Lung (tissue), 12 donors: ENCODE data around the gene KIF5C. TPM values are rescaled to one million over a fixed set of nuclear protein-coding genes. Genes with fewer than 3 reads are reported as not detected.

Experiments used
- ATAC-seq: fragments of 200-7000 bp; cut with Tn5 transposase; one replicate; pipeline ENCODE4 v1.9.1; 2020; ENCODE audit warnings: moderate number of reproducible peaks; ENCODE audit not compliant: insufficient read depth, low FRiP score
- DNase-seq, 3 donors: peaks; one replicate each; pipeline ENCODE4 v3.0.0-alpha.2; 2013 to 2017
- H3K27ac ChIP-seq, 2 donors: one replicate each; pipeline ENCODE4 v1.5.1; 2013; ENCODE audit warnings: mild to moderate bottlenecking in 2 of 2, moderate library complexity in 2 of 2, control low read depth in 1 of 2, inconsistent platforms in 1 of 2, low read depth in 1 of 2, low read length in 1 of 2
- H3K27me3 ChIP-seq, 3 donors: one replicate each; pipeline ENCODE4 v1.5.1; 2013; ENCODE audit warnings: low read length in 2 of 3; ENCODE audit not compliant: control insufficient read depth in 3 of 3, insufficient read depth in 3 of 3
- H3K36me3 ChIP-seq, 4 donors: one replicate each; pipeline ENCODE4 v1.5.1; 2013; ENCODE audit warnings: low read length in 4 of 4, mild to moderate bottlenecking in 1 of 4, moderate library complexity in 1 of 4; ENCODE audit not compliant: control insufficient read depth in 4 of 4, insufficient read depth in 4 of 4
- H3K4me1 ChIP-seq, 5 donors: one replicate each; pipeline ENCODE4 v1.5.1; 2013; ENCODE audit warnings: low read length in 5 of 5, mild to moderate bottlenecking in 2 of 5, moderate library complexity in 1 of 5; ENCODE audit not compliant: control insufficient read depth in 5 of 5, insufficient read depth in 5 of 5
- H3K4me3 ChIP-seq: one replicate; pipeline ENCODE4 v1.5.1; 2013; ENCODE audit warnings: mild to moderate bottlenecking, control low read depth, moderate library complexity
- H3K9ac ChIP-seq, 2 donors: one replicate each; pipeline ENCODE4 v1.5.1; 2013; ENCODE audit warnings: low read length in 2 of 2, control low read depth in 1 of 2; ENCODE audit not compliant: insufficient read depth in 1 of 2
- H3K9me3 ChIP-seq, 4 donors: one replicate each; pipeline ENCODE4 v1.5.1; 2013; ENCODE audit warnings: low read length in 3 of 4, mild to moderate bottlenecking in 1 of 4, moderate library complexity in 1 of 4; ENCODE audit not compliant: control insufficient read depth in 4 of 4, insufficient read depth in 3 of 4
- whole genome bisulfite sequencing, 2 donors: extraction: QIAGEN DNeasy Blood & Tissue Kit; methylation state at CpG; one replicate each; pipeline ENCODE4 v1.1.7; 2013; 5-methylcytosine and 5-hydroxymethylcytosine counted together
- polyA plus RNA-seq, 2 donors: library from polyadenylated mRNA; stranded (reverse); fragments of 200-250 nt; gene quantifications; one replicate each; pipeline ENCODE4 v1.2.1, GENCODE V29; 2013
- total RNA-seq, 2 donors: library from RNA; depleted of rRNA in 1 of 2; stranded (reverse); fragments of >200 nt in 1 of 2; gene quantifications; one replicate each; pipeline ENCODE4 v1.2.1, GENCODE V29; 2014 to 2021
- TF ChIP-seq, protein P1 (sequence below): IDR thresholded peaks from 2 replicates; pipeline ENCODE4 v1.5.1; 2012; ENCODE audit warnings: mild to moderate bottlenecking; ENCODE audit errors: control extremely low read depth, extremely low read depth
- donor health status: control.
- donor health status: control.
- donor health status: Bipolar disorder and iron deficiency.
- donor health status: healthy.
- donor health status: DM: yes; HTN: yes; CAD: no.

KIF5C gene
- total and polyA plus RNA-seq, 4 donors: 0.22 to 1.4 (median 0.49) TPM

DNA sequence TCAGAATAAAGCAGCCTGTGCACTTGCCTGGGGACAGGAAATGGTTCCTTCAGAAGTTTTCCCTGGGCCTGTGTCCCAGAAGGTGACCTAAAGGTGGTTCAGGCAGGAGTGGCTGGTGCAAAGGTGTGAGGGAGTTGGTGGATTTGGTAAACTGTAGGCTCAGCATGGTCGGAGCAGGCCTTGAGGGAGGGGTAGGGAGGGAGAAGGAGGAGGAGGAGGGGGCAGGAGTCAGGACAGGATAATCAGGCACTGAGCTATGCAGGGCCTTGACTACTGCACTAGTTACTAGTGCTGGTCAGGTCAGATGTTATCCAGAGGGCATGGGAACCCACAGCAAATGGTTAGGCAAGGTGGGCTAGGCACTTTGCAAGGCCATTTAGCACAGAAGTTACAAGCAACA, 184.8 kb downstream of the KIF5C start:
- TF ChIP-seq, protein P1, sequence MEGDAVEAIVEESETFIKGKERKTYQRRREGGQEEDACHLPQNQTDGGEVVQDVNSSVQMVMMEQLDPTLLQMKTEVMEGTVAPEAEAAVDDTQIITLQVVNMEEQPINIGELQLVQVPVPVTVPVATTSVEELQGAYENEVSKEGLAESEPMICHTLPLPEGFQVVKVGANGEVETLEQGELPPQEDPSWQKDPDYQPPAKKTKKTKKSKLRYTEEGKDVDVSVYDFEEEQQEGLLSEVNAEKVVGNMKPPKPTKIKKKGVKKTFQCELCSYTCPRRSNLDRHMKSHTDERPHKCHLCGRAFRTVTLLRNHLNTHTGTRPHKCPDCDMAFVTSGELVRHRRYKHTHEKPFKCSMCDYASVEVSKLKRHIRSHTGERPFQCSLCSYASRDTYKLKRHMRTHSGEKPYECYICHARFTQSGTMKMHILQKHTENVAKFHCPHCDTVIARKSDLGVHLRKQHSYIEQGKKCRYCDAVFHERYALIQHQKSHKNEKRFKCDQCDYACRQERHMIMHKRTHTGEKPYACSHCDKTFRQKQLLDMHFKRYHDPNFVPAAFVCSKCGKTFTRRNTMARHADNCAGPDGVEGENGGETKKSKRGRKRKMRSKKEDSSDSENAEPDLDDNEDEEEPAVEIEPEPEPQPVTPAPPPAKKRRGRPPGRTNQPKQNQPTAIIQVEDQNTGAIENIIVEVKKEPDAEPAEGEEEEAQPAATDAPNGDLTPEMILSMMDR: no peak
- Histone ChIP-seq H3K36me3 (no peaks in the 10 kb centered on the region), H3K4me1 (peaks cover 0 to 39% (median 15%) of the 10 kb centered on the region in 5 donors), H3K9me3 (no peaks in the 10 kb centered on the region), H3K4me3 (no peak overlapping the region), H3K27ac (no peak overlapping the region), H3K9ac (no peak overlapping the region), H3K27me3 (no peaks in the 10 kb centered on the region)
- WGBS, 2 donors: 79 to 89% methylated on average over 1 of the region's 1 CpG
- DNase-seq (no peak), ATAC-seq (no peak)

DNA sequence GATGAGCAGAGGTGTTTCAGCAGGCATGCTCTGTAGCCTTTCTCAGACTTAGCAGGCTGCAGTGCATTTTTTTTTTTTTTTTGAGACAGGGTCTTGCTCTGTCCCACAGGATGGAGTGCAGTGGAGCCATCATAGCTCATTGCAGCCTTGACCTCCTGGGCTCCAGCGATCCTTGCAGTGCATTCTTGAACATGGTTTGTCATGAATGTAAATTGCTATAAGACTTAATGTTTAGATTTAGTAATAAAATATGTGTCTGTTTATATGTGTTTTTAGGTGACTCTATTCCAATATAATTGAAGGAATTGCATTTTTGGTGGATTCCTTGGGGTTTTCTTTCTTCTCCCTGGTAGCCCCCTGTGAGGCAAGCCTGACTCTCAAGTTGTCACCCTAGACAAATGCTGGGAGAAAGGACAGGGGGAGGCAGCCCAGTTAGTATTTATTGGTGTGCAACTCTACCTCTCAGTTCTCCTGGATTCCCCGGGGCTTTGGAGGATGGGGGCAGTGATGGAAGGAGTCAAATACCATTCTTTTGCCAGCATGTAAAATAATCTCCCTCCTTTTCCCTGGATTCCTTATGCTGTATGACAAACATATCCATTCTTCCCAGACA, 186.2 kb downstream of the KIF5C start:
- no peak for ATAC-seq
- H3K9me3 ChIP-seq: no peaks in the 10 kb centered on the region
- WGBS, 2 donors: 89 to 91% methylated on average over 2 of the region's 2 CpGs
- H3K4me3 ChIP-seq: no peak overlapping the region
- H3K27me3 ChIP-seq: no peaks in the 10 kb centered on the region
- peaks cover 0 to 45% (median 15%) of the 10 kb centered on the region in 5 donors for H3K4me1 ChIP-seq
- TF ChIP-seq, protein P1: no peak
- H3K36me3 ChIP-seq: no peaks in the 10 kb centered on the region
- H3K27ac ChIP-seq: no peak overlapping the region
- DNase-seq: no peak
- no peak overlapping the region for H3K9ac ChIP-seq

DNA sequence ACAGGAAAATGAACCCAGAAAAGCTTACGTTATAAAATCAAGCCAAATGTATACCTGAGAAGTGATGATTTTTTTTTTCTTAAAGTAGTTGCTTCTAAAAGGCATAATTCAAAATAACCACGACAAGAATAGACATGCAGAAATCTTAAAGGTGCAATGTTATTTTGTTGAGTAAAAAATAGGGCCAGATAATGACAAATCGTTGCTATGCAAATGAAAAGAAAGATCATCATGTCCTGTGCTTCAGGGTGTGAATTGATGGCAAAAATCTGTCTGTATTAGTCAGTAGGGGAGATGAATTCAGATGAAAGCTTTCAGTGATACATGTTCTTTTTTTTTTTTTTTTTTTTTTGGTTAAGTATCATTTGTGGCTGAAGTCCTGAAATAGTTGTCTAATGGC, 187.5 kb downstream of the KIF5C start:
- DNase-seq (no peak), ATAC-seq (no peak)
- no peak overlapping the region for H3K4me3 ChIP-seq
- no peaks in the 10 kb centered on the region for H3K9me3 ChIP-seq
- H3K4me1 ChIP-seq: peaks cover 0 to 34% (median 10%) of the 10 kb centered on the region in 5 donors
- no peaks in the 10 kb centered on the region for H3K27me3 ChIP-seq
- H3K27ac ChIP-seq: no peak overlapping the region
- TF ChIP-seq, protein P1: no peak
- 78 to 80% methylated on average over 3 of the region's 3 CpGs for WGBS, 2 donors
- H3K36me3 ChIP-seq: no peaks in the 10 kb centered on the region
- H3K9ac ChIP-seq: no peak overlapping the region

DNA sequence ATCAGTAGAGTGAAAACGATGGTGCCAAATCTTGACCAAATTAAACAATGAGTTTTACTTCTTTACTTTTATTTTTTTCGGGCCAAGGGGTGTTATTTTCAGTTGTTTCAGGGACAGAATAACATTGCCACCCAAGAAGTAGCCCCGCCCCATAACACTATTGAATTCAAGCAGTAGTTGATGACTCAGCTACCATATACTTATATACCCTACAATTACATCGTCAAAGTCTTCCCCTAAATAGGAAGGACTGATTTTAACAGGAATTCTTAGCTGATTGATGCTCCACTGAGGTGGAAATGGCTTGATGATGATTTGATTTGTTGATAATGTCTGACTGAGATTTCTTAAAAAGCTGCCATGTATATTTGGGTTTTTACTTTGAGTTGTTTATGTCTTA, 188.2 kb downstream of the KIF5C start:
- Histone ChIP-seq H3K27ac (no peak overlapping the region), H3K4me3 (no peak overlapping the region), H3K27me3 (no peaks in the 10 kb centered on the region), H3K9ac (no peak overlapping the region), H3K4me1 (peaks cover 0 to 27% (median 4%) of the 10 kb centered on the region in 5 donors), H3K9me3 (no peaks in the 10 kb centered on the region), H3K36me3 (no peaks in the 10 kb centered on the region)
- ATAC-seq (no peak), DNase-seq (no peak)
- WGBS, 2 donors: 88 to 89% methylated on average over 4 of the region's 4 CpGs
- TF ChIP-seq, protein P1: no peak
